Inferior parietal cortex (tissue), 1 donor: Measurements from ENCODE around the gene EXOC2.

Experiments
- DNase-seq: peaks from one replicate; pipeline ENCODE4 v3.0.0-alpha.2; 2016; ENCODE audit errors: extremely low spot score

The EXOC2 gene, protein sequence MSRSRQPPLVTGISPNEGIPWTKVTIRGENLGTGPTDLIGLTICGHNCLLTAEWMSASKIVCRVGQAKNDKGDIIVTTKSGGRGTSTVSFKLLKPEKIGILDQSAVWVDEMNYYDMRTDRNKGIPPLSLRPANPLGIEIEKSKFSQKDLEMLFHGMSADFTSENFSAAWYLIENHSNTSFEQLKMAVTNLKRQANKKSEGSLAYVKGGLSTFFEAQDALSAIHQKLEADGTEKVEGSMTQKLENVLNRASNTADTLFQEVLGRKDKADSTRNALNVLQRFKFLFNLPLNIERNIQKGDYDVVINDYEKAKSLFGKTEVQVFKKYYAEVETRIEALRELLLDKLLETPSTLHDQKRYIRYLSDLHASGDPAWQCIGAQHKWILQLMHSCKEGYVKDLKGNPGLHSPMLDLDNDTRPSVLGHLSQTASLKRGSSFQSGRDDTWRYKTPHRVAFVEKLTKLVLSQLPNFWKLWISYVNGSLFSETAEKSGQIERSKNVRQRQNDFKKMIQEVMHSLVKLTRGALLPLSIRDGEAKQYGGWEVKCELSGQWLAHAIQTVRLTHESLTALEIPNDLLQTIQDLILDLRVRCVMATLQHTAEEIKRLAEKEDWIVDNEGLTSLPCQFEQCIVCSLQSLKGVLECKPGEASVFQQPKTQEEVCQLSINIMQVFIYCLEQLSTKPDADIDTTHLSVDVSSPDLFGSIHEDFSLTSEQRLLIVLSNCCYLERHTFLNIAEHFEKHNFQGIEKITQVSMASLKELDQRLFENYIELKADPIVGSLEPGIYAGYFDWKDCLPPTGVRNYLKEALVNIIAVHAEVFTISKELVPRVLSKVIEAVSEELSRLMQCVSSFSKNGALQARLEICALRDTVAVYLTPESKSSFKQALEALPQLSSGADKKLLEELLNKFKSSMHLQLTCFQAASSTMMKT

DNA sequence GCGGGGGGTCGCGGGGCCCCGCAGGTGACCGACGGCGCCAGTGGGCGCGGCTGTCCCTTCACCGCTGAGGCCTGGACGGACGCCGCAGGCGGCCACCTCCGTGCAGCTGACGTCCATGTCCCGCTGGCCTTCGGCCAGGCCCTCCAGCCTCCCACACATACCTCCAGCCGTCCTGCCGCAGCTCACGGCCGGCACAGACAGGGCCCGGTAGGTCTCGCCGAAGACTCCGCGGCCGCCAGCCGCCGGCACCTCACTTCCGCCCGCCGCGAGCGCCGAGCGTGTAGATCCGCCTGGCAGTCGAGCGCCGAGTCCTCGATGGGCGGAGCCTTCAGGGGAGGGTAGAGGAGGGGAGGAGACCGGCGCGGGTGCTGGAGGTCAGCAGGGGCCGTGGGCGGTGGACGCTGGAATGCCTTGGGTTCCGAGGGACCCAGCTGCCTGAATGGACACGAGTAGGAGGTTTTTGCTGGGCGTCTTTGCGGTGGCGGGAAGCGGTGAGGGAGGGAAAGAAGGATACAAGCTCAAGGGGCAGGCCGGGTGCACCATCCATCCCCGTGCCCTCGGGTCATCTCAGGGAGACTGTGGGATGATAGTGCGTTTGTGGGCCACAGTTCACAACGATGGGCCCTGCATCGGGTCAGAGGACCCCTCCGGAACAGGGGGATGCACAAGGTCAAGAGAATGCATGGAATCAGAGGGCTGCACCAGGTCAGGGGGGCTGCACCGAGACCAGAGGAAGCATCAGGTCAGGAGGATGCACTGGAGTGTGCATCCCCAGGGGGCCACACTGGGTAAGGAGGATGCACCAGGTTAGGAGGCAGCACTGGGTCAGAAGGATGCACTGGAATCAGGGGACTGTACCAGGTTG, at the start of gene EXOC2:
TSS of gene EXOC2 (minus strand) at position 282 of the 865 bp plus-strand sequence. CDS start 55,321 bp downstream, outside the sequence.
- peak; percentile 86 for DNase-seq

DNA sequence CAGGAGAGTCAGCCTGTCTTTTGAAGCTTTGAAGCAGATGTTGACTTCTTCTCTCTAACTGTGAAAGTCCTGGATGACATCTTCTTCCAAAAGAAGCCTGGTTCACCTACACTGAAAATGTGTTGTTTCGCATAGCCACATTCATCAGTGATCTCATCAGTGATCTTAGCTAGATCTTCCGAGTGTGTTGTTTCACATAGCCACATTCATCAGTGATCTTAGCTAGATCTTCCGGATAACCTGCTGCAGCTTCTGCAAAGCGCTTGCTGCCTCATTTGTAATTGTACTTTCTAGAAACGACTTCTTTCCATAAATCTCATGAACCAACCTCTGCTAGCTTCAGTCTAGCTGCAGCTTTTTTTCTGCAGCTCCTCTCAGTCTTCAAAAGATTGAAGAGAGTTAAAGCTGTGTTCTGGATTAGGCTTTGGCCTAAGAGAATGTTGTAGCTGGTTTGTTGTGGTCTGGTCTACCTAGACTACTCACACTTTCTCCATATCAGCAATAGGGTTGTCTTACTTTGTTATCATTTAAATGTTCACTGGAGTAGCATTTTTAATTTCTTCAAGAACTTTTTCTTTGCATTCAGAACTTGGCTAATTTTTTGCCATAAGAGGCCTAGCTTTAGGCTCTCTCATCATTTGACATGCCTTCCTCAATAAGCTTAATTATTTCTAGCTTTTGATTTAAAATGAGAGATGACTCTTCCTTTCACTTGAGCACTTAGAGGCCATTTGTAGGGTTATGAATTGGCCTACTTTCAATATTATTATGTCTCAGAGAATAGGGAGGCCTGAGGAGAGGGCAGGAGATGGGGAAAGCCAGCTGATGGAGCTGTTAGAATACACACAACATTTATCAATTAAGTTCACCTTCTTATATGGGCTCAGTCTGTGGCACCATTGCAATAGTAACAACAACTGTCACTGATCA, 48.7 kb upstream of the EXOC2 start:
- no peak for DNase-seq

DNA sequence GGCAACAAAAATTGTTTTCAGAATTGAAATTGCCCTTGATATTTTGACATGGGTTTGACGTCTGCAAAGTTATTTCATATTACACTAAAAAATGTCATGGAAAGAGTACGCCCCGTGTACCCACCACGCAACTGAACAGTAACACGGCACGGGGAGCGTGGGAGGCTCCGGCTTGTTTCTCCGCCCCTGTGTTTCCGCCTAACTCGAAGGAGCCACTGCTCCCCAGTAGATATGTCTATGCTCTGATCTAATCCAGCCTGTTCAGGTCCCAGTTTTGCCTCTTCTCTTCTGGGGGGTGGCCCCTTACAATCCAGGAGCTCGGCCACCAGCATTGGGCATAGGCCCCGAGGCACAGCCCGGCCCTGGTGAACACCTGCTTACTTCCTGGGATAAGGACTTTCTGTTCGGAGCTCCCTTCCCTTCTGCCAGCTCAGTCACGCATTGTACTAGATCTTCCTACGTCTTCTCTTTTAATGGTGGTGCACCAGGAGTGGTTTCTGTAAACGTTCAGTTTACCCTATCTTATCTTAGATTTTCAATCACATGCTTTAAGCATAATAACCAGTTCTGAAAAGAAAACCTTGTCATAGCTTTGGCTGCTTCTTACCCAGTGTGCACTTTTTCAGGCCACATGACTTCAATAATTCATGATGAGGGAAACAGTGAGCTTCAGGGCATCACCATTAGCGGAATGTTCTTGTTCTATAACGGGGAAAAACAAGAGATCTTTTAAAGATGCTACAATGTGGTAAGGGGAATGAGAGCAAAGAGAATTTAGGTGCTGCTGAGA, 43.9 kb upstream of the EXOC2 start:
- DNase-seq, result no peak

DNA sequence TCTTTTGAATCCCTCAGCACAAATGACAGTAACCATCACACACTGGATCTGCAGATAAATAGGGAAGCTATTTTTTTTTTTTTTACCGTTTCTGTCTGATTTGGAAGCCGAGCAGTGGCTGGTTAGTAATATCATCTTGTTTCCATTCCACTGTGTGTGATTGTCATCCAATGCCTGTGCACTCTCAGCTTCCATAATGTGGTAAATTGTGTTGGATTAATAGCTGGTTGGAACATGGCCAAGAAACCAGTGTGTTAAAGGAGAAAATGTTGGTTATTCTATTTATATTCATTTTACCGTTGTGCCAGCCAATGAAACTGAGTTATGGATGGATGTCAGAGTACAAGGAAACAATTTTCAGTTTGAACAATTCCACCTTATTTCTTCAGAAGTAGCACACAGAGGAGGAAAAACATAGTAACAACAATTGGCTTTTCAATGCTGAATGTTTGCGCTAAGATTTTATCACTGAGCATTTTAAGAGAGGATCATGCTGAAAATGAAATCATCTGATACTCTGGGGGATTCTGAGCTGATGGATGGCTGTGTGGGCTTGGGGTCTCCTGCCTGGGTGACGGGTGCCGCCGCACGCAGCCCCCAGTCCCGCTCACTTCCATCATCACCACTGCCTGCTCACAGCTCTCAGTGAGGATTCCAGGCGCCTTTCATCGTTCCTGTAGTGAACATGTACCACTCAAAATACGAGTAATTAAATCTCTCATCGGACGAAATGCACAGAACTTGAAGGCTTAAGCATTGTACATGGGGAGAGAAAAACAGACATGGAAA, 40.7 kb upstream of the EXOC2 start:
- no peak for DNase-seq

DNA sequence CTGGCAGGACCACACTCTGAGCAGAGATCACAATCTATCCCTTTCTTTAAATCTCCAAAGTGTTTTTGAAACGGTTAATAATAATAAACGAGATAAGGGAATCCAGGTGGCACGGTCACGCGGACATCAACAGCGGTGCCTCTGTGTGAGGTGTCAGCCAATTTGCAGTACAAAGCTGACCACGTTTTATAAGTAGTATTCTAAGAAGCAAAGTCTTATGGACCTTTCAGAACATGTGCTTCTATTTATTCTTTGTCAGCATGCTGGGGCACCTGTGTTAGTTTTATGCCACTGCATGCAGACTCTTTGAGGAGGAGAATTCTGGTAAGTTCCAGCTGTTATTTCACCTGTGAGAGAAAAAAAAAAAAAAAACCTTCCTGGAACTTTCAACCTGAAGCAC, 39.0 kb upstream of the EXOC2 start:
- no peak for DNase-seq

DNA sequence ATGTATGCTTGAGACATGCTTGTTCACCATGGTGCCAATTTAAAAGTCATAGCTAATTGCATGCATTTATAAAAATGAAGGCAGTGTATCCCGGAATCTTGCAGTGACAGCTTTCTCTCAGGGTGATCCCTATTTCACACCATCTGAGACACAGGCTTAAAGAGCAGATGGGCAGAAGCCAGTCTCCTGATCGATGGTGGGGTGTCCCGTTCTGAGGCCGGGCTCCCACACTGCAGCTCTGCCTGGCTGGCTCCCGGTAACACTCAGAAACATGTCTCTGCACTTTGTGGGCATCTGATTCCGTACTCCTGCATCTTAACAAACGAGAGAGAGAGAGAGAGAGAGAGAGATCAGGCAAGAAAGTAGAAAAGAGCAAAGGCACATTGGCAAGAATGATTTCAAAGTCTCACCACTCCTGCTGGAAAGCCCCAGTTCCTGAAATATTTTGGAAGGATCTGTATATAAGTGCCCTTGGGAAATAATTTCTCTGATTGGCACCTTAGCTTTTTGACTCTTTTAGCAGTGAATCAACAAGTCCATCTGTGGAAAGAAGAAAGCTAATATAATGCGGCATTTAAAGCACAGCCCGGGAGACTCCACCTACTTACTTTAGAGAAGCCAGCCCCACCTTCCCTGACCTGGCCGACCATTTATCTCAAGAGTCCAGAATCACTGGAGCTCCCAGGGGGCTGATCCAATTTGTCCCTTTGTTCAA, 36.8 kb upstream of the EXOC2 start:
- no peak for DNase-seq

DNA sequence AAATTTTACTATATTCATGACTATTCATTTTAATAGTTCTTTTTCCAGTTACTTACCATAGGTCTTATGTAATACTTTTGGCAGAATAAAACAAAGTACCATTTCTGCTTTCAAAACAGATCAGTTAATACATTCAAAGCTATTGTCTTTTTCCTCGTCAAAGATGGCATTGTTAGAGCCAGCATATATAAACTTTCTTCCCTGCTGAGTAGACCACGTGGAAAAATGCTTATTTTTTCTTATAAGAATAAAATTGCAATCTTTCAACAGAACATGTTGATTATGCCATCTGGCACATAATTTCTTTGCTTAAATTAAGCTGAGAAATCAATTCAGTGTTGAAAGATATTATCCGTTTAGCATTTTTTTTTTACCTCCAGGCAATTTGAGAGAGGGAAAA, 34.9 kb upstream of the EXOC2 start:
- no peak for DNase-seq

DNA sequence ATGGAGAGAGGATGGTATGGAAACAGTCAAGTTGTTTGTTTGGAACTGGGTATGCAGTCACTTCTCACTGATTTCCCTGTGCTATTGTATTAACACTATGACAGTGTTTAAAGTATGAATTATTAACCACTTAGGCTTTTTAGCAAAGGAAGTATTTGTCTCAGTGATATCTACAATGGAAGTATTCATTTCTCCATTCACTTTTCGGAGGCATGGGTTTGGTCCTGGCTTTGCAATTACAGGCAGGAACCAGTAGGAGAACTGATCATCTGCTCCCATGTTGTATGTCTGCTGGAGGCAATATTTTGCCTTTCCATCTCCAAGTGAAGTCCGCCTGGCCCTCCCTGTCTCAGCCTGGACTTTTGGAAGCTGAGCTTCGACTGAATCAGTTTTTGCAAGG, 30.6 kb upstream of the EXOC2 start:
- no peak for DNase-seq

DNA sequence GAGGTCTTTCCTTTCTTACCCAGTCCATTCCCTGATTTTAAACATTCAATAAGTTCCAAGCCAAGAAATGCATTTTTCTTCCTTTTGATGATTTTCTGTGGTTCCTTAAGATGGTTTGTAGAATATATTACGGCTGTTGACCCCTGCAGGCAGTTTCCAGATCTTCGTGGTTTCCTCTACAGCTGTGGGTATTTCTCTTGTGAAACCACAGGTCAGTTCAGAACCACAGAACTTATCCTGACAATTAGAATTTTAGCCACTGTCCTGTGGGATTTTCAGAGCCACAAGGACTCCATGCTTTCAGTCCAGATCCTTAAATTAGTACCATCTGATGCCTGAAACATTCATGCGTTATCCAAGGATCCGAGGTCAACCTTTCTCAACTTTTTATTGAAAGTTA, 29.7 kb upstream of the EXOC2 start:
- DNase-seq, result no peak

DNA sequence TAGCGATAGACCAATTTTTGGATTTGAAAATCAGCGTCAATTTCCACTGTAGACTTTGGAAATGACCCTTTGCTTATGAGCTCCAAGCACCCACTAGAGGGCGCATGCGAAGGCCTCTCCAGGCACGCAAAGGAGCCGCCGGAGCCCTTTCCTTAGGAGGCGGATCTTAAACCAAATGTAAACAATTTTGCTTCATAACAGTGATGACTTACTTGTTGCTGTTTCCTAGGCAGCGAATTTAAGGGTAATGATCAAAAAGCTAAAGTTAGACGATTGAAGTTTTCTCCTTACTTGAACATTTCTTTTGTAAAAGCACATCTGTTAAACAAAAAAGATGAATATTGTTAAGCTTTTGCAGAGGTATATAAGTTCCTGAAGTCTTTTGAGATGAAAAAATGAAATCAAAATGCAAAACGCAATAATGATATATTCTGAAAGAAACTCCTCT, 29.2 kb upstream of the EXOC2 start:
- peak; percentile 86 for DNase-seq

DNA sequence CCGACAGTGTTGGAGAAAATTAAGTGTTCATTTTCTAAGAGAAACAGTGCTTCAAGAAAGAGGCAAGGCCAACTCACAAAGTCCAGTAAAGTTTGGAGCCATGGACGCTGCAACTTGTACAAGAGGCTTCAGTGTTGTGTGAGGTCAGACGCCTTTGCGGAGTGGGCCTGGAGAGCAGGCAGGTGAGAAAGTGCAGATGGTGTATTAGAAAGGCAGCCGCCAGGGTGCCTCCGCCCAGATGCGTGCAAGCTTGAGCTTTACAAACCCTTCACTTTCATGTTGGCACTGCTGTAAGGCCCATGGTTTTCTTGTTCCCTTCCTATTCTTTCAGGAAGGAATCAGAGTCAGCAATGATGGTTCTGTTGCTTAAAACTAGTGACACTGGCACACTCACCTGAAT, 25.4 kb upstream of the EXOC2 start:
- no peak for DNase-seq

DNA sequence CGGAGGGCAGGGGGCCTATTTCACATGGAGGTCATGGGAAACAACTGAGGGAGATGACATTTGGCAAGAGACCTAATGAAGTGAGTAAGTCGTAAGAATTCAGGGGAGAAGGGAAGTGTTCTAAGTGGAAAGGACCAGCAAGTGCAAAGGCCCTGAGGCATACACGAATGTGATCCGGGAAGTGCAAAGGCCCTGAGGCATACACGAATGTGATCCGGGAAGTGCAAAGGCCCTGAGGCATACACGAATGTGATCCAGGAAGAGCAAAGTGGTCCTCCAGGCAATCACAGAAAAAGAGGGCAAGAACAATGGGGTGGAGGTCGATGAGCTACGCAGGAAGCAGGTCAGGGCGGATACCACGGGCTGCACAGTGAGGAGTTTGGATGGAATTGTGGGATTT, 24.2 kb upstream of the EXOC2 start:
- DNase-seq, result no peak

DNA sequence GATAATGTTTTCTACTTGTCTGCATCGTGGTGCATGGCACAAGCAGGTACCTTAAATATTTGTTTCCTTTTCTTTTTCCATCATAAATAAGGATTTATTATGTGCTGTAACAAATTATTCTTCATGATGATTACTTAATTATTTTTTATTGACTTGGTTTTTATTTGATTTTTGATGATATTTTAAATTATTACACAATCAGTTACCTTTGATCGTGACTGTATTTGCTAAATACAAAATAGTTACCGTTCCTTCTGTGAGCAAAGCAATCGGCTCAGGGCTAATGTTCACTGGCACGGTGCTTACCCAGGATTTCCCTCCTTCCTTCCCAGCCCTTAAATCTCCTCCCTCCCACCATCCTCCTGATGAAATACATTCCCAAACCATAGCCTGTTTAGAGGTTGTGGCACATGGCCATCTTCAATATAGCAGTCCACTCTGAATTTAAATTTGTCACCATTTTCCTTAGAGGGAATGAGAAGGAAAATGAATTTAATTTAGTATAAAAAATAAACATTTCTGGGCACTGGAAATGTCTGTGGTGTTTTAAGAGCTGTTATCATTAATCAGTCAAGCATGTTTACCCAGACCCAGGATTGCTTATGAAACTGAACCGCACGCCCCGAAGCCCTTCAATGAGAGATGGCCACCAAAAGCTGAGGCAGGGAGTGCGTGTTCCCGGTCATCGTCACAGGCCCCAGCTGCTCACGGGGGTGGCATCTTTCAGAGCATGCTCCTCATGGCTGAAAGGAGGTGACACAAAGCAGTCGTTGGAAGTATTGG, 23.0 kb upstream of the EXOC2 start:
- DNase-seq, result no peak

DNA sequence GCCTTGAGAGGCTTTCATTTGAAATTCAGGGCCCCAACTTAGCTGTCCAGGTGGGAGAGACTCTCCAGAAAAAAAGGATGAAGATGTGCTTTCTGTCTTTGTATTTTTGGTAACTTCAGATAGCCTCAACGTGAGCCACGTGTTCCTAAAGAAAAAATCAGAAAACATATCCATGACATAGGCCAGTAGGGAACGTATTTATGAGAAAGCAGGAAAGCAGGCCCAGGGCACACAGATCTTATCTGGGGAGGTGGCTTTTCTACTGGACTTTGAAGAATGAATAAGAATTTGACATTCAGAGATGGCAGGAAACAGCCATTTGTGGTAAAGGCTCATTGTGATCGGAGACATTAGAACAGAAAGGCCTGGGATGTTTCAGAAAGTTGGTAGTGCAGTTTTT, 21.2 kb upstream of the EXOC2 start:
- DNase-seq, result no peak

DNA sequence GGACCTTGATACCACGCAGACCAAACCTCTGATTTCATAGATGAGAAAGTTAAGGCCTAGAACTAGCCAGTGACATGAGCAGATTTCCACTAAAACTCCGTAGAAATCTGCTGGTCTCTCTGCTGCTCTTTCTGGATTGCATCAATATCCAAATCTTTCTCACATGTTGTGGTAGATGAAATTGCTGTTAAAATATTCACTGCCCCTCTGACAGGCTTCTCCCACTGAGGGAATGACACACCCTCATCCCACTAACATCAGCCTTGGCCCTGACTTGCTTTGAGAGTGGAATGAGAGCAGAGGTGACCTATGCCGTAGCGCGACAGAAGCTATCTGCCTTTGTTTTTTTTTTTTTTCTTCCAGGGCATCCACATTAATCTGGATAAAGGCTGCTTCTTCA, 20.4 kb upstream of the EXOC2 start:
- DNase-seq, result no peak

DNA sequence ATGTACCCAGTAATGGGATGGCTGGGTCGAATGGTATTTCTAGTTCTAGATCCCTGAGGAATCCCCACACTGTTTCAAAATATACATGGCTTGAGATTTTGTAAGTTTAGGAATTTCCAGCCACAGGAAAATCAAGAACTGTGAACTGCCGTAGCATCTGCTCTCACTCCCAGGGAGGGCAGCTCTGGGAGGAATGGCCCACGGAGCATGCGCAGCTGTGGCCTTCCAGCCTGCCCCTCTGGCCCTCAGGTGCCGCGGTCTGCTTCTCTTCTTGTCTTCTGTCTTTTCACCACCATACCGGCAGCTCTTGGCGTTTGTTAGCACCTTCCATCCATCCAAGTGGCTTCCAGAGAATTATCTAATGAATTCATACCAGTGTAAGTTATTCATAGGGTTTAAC, 19.9 kb upstream of the EXOC2 start:
- no peak for DNase-seq

DNA sequence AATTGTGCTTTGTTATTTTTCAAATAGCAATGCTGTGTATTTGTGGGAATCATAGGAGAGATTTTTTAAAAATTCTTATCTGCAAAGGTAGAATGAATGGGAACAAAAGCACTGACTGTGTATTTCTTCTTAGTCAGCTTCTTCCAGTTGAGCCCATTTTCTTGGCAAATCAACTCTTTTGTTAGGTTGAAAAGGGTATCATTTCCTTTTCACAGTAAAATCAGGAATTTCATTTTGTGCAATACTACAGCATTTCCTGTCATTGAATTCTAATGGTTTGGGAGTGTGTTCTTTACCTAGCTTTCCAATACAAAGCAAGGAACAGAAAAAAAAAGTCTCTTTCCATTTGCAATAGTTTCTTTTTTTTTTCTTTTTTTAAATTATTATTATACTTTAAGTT, 19.0 kb upstream of the EXOC2 start:
- DNase-seq, result no peak
